ENCODE measurements around the gene MATK. TPM values are rescaled to one million over a fixed set of nuclear protein-coding genes. Genes with fewer than 3 reads are reported as not detected.

The MATK gene
- polyA plus RNA-seq, 1 donor from 2014 or later: 2.6 TPM

- Histone ChIP-seq H3K36me3 (ENCODE audit: insufficient read depth, low read length) (no peaks in the 10 kb centered on the region), H4K20me1 (ENCODE audit: insufficient read depth) (no peaks in the 10 kb centered on the region), H3K4me2 (ENCODE audit: low read length) (no peak overlapping the region), H3K27me3 (ENCODE audit: insufficient read depth, low read depth, low read length) (peaks cover under 1% of the 10 kb centered on the region), H3K9me2 (ENCODE audit: insufficient read depth, low read length) (no peaks in the 10 kb centered on the region), H3K27ac (ENCODE audit: low read length) (no peak overlapping the region), H3K9me3 (ENCODE audit: low read length) (no peaks in the 10 kb centered on the region), H2AFZ (ENCODE audit: low read depth, low read length) (no peak overlapping the region), H3F3A (ENCODE audit: insufficient read depth, low read length, poor library complexity, severe bottlenecking) (no peaks in the 10 kb centered on the region), H3K9ac (ENCODE audit: low read length) (no peak overlapping the region), H3K79me2 (replicated peaks; ENCODE audit: insufficient read depth, low read length) (no peaks in the 10 kb centered on the region), H3K4me3 (ENCODE audit: low read length) (no peak overlapping the region)
- TF ChIP-seq REST (IDR thresholded peaks at IDR 0.05; ENCODE audit: borderline replicate concordance) (no peak), EP300 (conservative IDR thresholded peaks at IDR 0.05; ENCODE audit: poor library complexity, severe bottlenecking) (no peak), POLR2AphosphoS5 (IDR thresholded peaks at IDR 0.05) (no peak), EZH2 (IDR thresholded peaks at IDR 0.05; ENCODE audit: borderline replicate concordance, insufficient read depth, low read length, poor library complexity, severe bottlenecking) (no peak), SMC3 (conservative IDR thresholded peaks at IDR 0.05; ENCODE audit: poor library complexity) (no peak), TAF1 (IDR thresholded peaks at IDR 0.05; ENCODE audit: low read depth) (no peak), MXI1 (conservative IDR thresholded peaks at IDR 0.05; ENCODE audit: poor library complexity, severe bottlenecking) (no peak), CTCF (IDR thresholded peaks at IDR 0.05; ENCODE audit: poor library complexity, severe bottlenecking) (no peak), RAD21 (conservative IDR thresholded peaks at IDR 0.05) (no peak)
Observed at GRCh38 chr19:3796358-3796757, 10.2 kb upstream of the MATK start.

DNA sequence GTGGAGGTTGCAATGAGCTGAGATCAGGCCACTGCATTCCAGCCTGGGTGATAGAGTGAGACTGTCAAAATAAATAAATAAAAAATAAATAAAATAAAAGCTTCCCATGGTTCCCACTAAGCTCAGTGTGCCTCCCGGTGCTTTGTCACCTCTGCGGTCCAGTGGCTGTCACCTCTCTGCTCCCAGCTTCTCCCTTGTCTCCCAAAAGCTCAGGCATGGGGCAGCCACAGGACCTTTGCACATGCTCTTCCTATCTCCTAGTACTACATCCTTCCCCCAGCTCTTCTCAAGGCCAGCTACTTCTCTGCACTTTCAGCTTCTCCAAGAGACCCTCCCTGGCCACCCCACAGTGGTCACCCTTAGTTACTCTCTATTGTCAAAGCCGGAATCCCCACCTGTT is 7.6 kb upstream of the MATK start:
- Histone ChIP-seq H3K4me3 (ENCODE audit: low read length) (no peak overlapping the region), H3K27ac (ENCODE audit: low read length) (no peak overlapping the region), H4K20me1 (ENCODE audit: insufficient read depth) (no peaks in the 10 kb centered on the region), H3K9me2 (ENCODE audit: insufficient read depth, low read length) (no peaks in the 10 kb centered on the region), H3K9me3 (ENCODE audit: low read length) (no peaks in the 10 kb centered on the region), H3K79me2 (replicated peaks; ENCODE audit: insufficient read depth, low read length) (no peaks in the 10 kb centered on the region), H3K36me3 (ENCODE audit: insufficient read depth, low read length) (no peaks in the 10 kb centered on the region), H2AFZ (ENCODE audit: low read depth, low read length) (no peak overlapping the region), H3K4me2 (ENCODE audit: low read length) (no peak overlapping the region), H3K9ac (ENCODE audit: low read length) (no peak overlapping the region), H3K27me3 (ENCODE audit: insufficient read depth, low read depth, low read length) (peaks cover 3% of the 10 kb centered on the region), H3F3A (ENCODE audit: insufficient read depth, low read length, poor library complexity, severe bottlenecking) (no peaks in the 10 kb centered on the region)
- no peak for TF ChIP-seq CTCF (IDR thresholded peaks at IDR 0.05; ENCODE audit: poor library complexity, severe bottlenecking)
- TF ChIP-seq POLR2AphosphoS5 (IDR thresholded peaks at IDR 0.05): no peak
- TF ChIP-seq RAD21 (conservative IDR thresholded peaks at IDR 0.05): no peak
- no peak for TF ChIP-seq REST (IDR thresholded peaks at IDR 0.05; ENCODE audit: borderline replicate concordance)
- TF ChIP-seq TAF1 (IDR thresholded peaks at IDR 0.05; ENCODE audit: low read depth): no peak
- TF ChIP-seq MXI1 (conservative IDR thresholded peaks at IDR 0.05; ENCODE audit: poor library complexity, severe bottlenecking): no peak
- no peak for TF ChIP-seq EZH2 (IDR thresholded peaks at IDR 0.05; ENCODE audit: borderline replicate concordance, insufficient read depth, low read length, poor library complexity, severe bottlenecking)
- TF ChIP-seq SMC3 (conservative IDR thresholded peaks at IDR 0.05; ENCODE audit: poor library complexity): no peak
- TF ChIP-seq EP300 (conservative IDR thresholded peaks at IDR 0.05; ENCODE audit: poor library complexity, severe bottlenecking): no peak

Measured in neural cell (in vitro differentiated cells).